ENCODE measurements around the gene RET.
"Not testable (repeated sequence)": the region's sequence is repeated elsewhere in the genome, so short reads cannot be mapped to it uniquely, and the experiment has no call there.

Gene RET

DNA sequence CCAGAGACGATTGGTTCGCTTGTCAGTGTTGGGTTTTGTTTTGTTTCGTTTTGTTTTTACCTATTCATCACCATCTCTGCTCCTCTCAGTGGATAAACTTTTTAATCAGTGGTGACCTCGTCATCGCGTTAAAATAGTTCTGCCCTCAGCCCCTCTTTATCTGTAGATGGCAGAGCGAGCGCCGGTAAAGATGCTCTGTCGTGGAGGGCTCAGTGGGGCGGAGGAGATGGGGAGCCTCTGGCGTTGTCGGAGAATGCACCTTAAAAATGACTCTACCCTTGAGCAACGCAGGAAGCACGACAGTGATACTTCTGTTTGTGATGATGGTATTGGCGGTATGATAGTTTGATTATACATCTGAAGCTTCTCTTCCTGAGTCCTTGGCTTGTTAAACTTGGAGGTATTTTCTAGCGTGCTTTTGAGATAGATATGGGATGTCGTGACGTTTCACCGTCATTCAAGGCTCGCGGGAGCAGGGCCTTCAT, 61.9 kb downstream of the RET start:
- peak; percentile 26 for DNase-seq

DNA sequence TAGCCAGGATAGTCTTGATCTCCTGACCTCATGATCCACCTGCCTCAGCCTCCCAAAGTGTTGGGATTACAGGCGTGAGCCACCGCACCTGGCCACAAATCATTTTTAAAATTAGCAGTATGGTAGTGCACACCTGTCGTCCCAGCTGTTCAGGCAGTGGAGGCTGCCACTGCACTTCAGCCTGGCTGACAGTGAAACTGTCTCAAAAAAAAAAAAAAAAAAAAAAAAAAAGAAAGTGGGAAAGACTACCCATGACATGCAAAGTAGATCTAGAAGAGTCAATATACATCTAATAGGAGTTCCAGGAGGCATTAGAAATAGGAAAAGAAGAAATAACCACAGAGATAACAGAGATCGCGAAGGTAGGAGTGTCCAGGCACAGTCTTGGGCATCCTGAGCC, 64.6 kb downstream of the RET start:
- DNase-seq, result peak; percentile 40

DNA sequence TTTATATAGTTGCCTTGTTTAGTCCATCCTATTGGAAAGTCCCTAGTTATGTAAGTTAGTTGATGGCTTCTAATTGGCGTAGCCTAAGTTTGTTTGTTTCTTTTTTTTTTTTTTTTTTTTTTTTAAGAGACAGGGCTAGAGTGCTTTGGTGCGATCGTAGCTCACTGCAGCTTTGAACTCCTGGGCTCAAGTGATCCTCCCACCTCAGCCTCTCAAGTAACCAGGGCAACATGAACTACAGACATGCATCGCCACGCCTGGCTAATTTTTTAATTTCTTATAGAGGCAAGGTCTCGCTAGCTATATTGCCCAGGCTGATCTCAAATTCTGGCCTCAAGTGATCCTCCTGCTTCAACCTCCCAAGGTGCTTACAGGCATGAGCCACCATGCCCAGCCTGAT, 68.4 kb downstream of the RET start:
- no peak for DNase-seq

DNA sequence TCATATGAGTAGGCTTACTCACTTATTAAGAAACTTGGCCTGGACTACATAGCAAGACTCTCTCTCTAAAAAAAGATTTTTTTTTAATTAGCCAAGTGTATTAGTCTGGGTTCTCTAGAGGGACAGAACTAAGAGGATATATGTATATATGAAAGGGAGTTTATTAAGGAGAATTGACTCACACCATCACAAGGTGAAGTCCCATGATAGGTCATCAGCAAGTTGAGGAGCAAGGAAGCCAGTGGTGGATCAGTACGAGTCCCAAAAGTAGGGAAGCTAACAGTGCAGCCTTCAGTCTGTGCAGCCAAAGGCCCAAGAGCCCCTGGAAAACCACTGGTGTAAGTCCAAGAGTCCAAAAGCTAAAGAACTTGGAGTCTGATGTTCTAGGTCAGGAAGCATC, 69.1 kb downstream of the RET start:
- not testable (repeated sequence) for DNase-seq

DNA sequence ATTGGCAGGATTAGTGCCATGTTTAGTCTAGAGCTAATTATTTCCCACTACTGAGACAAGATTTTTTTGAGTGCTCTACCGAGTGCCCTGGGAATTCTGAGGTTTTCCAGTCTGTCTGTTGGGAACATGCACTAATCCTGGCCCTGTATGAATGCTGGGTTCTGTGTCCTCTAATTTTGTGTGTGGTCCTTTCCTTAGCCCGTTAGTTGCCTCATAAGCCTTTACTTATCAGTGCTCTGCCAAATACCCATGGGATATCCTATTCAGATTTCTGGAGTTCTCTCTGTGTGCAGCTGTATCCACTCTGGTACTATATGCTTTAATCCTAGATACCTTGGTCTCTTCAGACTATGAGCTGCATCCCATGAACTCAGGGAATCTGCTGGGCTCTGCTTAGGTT, 74.5 kb downstream of the RET start:
- DNase-seq, result no peak

DNA sequence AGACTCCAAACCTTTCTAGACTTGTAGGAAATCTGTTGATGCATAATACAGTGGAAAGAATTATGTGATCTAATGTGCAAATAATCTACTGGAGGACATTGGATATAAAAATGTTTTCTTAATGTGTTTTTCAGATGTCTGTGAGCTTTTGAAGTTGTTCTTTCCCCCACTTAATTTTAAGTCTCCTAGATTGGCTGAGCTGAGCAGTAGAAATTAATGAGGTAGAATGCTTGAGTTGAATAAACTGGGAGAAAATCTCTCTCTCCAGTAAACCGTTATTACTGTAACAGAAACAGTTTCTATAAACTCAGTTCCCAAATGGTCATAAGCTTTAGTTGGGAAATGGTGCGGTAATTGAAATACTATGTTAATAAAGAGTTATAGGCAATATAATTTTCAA, 77.0 kb downstream of the RET start:
- DNase-seq, result no peak

DNA sequence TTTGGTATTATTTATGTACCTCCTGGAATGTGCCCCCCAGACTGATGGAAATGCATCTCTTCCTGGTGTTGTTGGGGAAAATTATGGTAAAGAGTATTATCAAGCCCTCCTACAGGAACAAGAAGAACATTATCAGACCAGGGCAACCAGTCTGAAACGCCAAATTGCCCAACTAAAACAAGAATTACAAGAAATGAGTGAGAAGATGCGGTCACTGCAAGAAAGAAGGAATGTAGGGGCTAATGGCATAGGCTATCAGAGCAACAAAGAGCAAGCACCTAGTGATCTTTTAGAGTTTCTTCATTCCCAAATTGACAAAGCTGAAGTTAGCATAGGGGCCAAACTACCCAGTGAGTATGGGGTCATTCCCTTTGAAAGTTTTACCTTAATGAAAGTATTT, 78.4 kb downstream of the RET start:
- DNase-seq, result no peak

DNA sequence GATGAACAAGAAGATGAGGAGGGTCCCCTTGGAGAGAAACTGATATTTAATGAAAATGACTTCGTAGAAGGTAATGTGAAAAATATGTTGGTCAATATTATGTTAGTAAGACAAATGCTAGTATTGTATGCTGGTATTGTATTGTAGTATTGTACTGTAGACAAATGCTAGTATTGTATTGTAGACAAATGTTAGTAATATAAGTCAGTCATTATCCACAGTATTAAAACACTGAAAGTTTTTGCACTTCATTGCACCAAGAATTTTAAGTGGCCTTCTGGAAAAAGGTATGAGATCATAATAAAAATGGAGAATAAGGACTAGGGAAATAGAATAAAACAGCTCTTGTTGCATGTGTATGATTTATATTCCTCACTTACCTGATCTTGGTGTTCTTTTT, 78.9 kb downstream of the RET start:
- no peak for DNase-seq

DNA sequence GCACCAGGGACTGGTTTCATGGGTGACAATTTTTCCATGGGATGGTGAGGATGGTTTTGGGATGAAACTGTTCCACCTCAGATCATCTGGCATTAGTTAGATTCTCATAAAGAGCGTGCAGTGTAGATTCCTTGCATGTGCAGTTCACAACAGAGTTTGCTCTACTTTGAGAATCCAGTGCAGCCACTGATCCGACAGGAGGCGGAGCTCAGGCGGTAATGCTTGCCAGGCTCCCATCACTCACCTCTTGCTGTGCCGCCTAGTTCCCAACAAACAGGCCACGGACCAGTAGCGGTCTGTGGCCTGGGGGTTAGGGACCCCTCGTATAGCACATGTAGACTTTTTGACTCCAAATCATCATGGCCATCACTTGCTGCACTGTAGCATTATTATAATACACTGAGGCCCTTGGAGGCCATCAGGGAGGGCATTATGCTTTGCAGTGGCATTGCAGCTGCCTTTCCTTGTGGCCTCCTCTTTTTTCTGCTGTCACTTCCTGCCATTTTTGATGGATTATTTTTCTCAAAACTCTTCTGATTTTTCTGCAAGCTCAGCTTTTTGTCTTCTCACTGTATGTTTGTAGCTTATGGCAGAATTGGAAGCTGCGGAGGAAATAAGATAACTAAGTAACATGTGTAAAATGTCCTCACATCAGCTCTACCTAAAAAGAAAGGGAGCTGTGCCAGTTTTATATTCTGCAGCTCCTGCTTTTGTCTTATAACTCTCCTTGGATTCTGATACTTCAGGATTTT, 79.9 kb downstream of the RET start:
- no peak for DNase-seq

DNA sequence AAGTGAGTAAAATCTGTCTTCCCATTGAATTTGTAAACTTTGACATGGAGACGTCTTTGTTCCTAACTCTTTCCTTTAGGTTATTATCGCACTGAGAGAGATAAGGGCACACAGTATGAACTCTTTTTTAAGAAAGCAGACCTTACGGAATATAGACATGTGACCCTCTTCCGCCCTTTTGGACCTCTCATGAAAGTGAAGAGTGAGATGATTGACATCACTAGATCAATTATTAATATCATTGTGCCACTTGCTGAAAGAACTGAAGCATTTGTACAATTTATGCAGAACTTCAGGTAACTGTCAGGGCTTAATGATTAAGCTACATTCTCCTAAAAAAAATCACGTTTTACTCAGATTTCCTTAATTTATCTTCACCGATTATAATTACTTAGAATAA, 81.8 kb downstream of the RET start:
- no peak for DNase-seq

DNA sequence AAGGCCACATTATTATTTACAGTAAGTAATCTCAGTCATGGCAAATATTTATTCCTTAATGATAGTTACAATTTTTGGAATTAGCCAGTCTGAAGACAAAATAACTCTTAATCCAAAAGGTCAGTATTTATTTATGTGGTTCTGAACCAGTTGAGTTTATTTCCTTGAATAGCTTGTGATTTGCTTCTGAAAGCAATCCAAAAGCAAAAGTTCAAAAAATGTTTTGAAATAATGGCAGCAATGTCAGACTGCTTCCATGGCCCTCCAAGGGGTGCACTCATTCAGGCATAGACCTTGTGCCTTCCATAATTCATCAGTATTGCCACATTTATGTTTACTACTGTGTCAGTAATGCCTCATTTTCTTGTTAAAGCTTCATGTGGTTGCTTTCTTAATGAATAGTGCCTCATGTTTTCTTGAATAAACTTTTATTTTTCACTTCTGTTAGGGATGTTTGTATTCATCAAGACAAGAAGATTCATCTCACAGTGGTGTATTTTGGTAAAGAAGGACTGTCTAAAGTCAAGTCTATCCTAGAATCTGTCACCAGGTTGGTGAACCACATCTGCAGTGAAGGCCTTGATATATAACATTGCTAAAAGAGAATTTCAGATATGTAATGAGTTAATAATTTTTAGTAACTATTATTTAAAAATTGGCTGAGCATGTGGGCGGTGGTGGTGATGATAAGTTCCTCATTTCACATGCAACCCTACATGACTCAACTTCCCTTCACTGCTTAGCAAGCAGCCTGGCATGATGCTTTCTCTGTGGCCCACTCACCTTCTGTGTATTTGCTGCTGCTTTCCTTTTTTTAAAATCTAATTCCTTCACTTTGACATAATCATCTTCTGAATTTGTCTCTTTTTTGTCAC, 83.4 kb downstream of the RET start:
- DNase-seq, result no peak

DNA sequence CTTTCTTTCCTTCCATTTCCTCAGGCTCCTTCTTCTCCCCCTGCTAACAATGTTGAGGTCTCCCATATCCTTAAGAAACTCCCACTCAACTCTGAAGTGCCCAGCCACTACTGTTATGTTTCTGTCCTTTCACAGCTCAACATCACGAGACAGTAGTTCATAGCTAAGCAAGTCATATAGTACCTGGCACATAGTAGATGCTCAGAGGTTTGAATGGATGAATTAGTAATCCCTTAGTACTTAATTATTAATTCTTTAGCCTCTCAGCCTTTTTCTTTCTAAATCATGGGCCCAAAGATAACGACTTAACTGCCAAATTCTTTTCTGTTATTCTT, 84.0 kb downstream of the RET start:
- DNase-seq, result no peak

DNA sequence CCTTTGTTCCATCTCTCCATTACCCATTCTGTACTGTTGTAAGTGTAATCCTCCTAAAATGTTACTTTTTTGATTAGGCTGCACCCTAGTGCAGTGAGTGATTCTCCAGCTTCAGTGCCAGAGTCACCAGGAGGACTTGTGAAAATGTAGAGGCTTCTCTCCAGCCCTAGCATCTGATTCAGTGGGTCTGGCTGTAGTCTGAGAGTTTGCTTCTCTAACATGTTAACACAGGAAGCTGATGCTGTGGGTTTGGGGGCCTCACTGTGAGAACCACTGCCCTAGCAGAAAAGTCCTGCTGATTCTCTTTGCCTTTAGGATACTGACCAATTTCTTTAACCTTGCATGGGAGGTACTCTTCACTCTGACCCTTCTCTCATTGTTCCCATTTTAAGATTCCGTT, 85.7 kb downstream of the RET start:
- no peak for DNase-seq

DNA sequence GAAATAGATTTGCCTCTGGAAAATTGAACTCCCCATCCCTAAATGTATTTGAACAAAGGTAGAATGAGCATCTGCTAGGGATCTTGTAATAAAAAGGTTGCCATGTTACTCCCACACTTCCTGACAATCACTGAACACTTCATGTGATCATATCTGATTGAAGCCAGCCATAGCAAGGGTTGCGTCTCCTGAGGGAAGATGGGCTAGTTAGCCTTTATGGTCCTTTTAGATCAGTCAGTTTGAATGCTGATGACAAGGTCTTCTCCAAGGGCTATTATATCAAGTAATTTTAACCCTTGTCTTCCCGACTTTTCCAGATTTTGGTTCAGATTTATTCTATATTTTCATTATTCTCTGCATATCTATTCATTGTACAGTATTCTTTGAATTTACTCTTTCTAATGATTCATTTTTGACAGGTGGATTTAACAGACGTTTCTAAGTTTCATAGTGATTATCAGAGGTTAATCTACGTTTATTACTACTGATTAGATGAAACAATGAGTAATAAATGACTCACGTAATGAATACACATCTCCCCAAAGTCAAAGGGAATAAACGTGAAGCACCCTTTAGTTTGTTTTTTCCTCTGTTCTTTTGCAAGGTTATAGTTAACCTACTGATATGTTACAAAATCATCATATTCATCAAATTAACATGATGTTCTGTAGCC, 89.5 kb downstream of the RET start:
- DNase-seq, result no peak

DNA sequence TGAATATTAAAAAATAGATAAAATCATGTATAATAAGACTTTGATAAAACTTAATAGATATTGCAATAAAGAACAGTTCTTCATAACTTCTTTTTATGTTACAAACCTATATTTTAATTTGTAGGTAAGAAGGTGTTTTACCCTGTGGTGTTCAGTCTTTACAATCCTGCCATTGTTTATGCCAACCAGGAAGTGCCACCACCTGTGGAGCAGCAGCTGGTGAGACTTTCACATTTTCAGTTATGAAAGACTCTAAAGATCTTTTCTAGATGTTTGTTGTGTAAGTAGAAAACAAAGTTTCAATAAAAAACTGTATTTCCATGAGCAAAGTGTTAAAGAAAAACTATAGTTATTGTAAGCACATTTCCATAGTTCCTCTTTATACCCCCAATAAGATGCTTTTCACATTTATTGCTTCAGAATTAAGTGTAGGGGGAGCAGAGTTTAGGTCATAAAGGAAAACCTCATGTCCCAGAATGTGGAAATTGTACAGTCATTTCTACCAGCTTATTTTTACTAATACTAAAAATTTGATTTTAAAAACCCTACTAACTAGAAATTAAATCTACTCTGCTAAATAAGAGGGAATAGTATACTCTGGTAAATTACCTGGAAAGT, 90.1 kb downstream of the RET start:
- no peak for DNase-seq

DNA sequence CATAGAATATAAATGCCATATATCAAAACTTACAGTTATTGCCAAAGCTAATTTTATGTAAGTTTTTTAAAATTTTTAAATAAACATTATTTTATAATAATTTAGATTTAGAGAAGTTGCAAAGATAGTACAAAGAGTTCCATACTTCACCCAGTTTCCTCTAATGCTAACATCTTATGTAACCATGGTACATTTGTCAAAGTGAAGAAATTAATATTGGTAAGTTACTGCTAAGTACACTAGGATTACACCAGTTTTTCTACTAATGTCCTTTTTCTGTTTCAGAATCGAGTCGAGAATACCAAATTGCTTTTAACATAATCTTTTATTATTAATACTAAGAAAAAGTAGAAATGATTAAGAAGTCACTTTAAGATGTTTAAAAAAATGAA, 90.6 kb downstream of the RET start:
- DNase-seq, result no peak

DNA sequence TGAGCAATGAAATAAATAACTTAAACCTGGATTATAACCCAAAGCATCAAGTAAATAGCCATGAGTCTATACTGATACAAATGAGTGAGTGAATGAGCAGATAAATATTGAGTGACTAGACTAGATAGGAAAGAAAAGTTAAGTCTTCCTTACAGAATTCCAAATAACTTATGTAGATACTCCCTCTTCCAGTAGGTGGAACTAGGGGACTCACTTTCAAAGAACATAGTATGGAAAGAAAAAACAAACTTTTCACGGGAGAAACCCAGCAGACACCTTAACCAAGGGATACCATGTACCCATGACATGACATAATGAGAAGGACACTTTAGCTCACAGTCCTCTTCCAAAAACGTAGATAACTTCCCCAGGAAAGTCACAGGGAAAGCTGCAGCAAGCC, 93.6 kb downstream of the RET start:
- no peak for DNase-seq

DNA sequence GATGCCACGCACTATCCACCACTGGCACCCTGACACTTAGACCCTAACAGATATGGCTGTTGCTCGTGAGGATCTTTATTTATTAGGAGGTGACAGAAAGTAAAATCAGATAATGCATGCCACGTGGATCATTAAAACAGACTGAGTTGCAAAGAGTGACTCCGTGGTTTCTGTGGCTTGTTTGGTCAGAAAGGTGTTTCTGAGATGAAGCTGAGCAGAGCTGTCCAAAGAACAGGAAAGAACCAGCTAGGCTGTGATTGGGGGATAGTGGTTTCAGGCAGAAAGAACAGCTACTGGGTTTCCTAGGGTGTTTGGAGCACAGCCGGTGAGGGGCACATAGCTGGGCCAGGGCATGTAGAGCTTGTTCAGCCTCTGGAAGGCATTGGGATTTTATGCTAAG, 95.8 kb downstream of the RET start:
- DNase-seq, result no peak

DNA sequence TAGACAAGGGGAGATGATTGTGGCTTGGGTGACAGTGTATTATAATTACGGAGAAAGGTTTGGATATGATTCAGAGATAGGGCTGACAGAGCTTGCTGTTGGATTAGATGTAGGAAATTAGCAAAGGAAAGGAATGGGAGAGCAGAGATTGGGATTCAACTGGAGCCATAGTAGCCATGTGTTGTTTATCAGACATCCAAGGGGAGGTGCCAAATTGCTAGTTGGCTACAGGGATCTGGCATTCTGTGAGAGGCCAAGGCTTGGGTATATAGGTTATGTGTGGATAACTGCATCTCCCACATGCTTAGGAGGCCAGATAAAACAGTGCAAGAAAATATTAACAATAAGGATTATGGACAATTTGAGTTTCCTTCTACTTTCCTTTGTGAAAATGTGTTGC, 96.3 kb downstream of the RET start:
- no peak for DNase-seq

DNA sequence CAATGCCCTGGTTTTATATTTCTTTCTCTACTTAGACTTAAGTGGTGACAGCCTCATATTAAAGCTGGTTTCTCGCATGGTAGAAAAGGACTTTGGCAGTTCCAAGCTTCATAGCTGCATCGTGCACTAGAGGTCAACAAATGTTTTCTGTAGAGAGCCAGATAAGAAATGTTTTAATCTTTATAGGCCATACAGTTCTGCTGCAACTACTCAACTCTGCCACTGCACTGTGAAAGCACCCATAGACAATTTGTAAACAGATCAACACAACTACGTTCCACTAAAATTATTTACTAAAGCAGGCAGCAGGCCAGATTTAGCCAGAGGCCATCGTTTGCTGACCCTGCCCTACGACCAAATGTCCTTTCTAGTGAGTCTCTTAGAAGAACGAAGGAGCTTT, 98.1 kb downstream of the RET start:
- DNase-seq, result no peak

DNA sequence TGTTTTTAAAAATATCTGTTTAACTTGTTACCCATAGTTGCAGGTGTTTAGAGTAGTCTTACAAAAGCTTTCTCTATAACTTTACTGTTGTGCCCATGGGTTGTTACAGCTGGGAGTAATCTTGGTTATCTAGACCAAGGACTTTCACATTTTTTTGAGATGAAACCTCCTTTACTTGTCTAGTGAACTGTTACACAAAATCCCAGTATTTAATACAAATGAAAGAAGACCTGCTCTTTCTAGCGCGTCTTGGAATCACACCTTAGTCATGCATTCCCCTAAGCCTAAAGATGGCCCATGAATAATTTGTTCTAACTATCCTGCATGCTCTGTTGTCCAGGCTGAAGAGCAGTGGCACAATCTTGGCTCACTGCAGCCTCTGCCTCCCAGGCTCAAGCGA, 99.4 kb downstream of the RET start:
- no peak for DNase-seq

DNA sequence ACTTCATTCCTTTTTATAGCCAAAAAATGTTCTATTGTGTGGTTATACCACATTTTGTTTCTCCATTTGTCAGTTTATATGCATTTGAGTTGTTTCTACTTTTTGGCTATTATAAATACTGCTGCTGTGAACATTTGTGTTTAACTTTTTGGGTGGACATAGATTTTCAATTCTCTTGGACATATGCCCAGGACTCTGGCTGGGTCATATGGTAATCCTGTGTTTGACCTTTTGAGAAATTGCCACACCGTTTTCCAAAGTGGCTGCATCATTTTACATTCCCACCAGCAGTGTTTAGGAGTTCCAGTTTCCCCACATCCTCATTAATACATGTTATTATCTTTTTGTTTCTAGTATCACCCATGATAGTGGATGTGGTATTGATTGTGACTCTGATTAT, 100.7 kb downstream of the RET start:
- DNase-seq, result no peak

All from NCI-H2171 treated with DMSO at 0.1 percent for 48 hours (cell line).